ENCODE measurements around the gene TLE3.
A peak's percentile ranks its signal among the peaks of the same experiment; 100 is the strongest.
"Not testable (repeated sequence)": the region's sequence is repeated elsewhere in the genome, so short reads cannot be mapped to it uniquely, and the experiment has no call there.

Gene TLE3

GRCh38 chr15:70097321-70098152 lies at the start of gene TLE3:
TSS of gene TLE3 (minus strand) at chr15:70097917. CDS start at chr15:70096798, 1,119 bp downstream.
- peak; percentile 97 to 98 for DNase-seq

GRCh38 chr15:70147178-70147760 lies 49.6 kb upstream of the TLE3 start:
- no peak for DNase-seq

- DNase-seq = no peak
Observed at GRCh38 chr15:70146771-70147170, 49.1 kb upstream of the TLE3 start.

- DNase-seq = no peak
Observed at GRCh38 chr15:70146162-70146561, 48.4 kb upstream of the TLE3 start.

- no peak for DNase-seq
Observed at GRCh38 chr15:70145261-70145660, 47.5 kb upstream of the TLE3 start.

GRCh38 chr15:70142322-70143191 lies 44.8 kb upstream of the TLE3 start:
- DNase-seq = no peak

- DNase-seq = no peak
Observed at GRCh38 chr15:70142072-70142321, 44.3 kb upstream of the TLE3 start.

GRCh38 chr15:70141376-70142071 lies 43.8 kb upstream of the TLE3 start:
- DNase-seq = no peak

- peak; percentile 19 to 27 for DNase-seq
Observed at GRCh38 chr15:70140543-70141375, 43.0 kb upstream of the TLE3 start.

- no peak for DNase-seq
Observed at GRCh38 chr15:70140025-70140542, 42.4 kb upstream of the TLE3 start.

- DNase-seq = no peak
Observed at GRCh38 chr15:70137967-70138366, 40.2 kb upstream of the TLE3 start.

- not testable (repeated sequence) for DNase-seq
Observed at GRCh38 chr15:70137021-70137420, 39.3 kb upstream of the TLE3 start.

- DNase-seq = no peak
Observed at GRCh38 chr15:70133781-70134421, 36.2 kb upstream of the TLE3 start.

- DNase-seq = no peak
Observed at GRCh38 chr15:70133296-70133695, 35.6 kb upstream of the TLE3 start.

- no peak for DNase-seq
Observed at GRCh38 chr15:70132571-70132970, 34.9 kb upstream of the TLE3 start.

GRCh38 chr15:70132139-70132538 lies 34.4 kb upstream of the TLE3 start:
- DNase-seq = no peak

- DNase-seq = no peak
Observed at GRCh38 chr15:70128414-70129140, 30.9 kb upstream of the TLE3 start.

GRCh38 chr15:70127770-70128413 lies 30.2 kb upstream of the TLE3 start:
- DNase-seq = no peak

GRCh38 chr15:70127288-70127746 lies 29.6 kb upstream of the TLE3 start:
- DNase-seq = no peak

- no peak for DNase-seq
Observed at GRCh38 chr15:70126362-70126761, 28.6 kb upstream of the TLE3 start.

All from activated CD4-positive, alpha-beta T cell treated with anti-CD3 and anti-CD28 coated beads for 4 hours (primary cell).